Endothelial cell of umbilical vein (primary cell): Measurements from ENCODE around the gene ATP6V1B1. TPM values are rescaled to one million over a fixed set of nuclear protein-coding genes. Genes with fewer than 3 reads are reported as not detected.

Experiments
- BruUV-seq: library from RNA; stranded (reverse); fragments of 400-500 nt; replicated peaks from 2 replicates; lab custom pipeline; 2021; lab: Mats Ljungman, UMichigan
- CTCF ChIA-PET: fragments of 300-600, 350-600 bp; sonication (Branson Sonifier 250); formaldehyde crosslinking; loops from one replicate; lab custom pipeline; 2021; ENCODE audit warnings: antibody characterized with exemption, inconsistent platforms; lab: Charles Lee
- POLR2A ChIA-PET: fragments of 300-600, 350-600 bp; sonication (Branson Sonifier 250); formaldehyde crosslinking; loops from one replicate; lab custom pipeline; 2021; ENCODE audit warnings: antibody characterized with exemption, inconsistent platforms; lab: Charles Lee
- DNase-seq: peaks from one replicate; pipeline ENCODE4 v3.0.0-alpha.2; 2011; ENCODE audit warnings: low read depth, low spot score
- FAIRE-seq: peaks from 2 replicates; lab custom pipeline; 2011; peaks lifted over from hg19 to GRCh38; lab: Jason Lieb, UNC
- H2AFZ ChIP-seq: 2 replicates; pipeline ENCODE4 v1.6.0; 2012; ENCODE audit warnings: low read depth, low read length, control low read depth, inconsistent platforms
- H3K27ac ChIP-seq: 2 replicates; pipeline ENCODE4 v1.5.1; 2011; ENCODE audit warnings: low read depth, mild to moderate bottlenecking, control low read depth, low read length, moderate library complexity; ENCODE audit not compliant: insufficient read depth
- H3K27me3 ChIP-seq, 2 experiments: 2 replicates each; pipeline versions ENCODE4 v1.6.0 to v1.6.1; 2011; ENCODE audit warnings: low read length in 2 of 2, mixed read lengths in 1 of 2; ENCODE audit not compliant: control insufficient read depth in 2 of 2, insufficient read depth in 2 of 2
- H3K36me3 ChIP-seq, 2 experiments: 2 replicates in 1 of 2; 3 replicates in 1 of 2; pipeline ENCODE4 v1.5.1; 2011; ENCODE audit warnings: low read length in 2 of 2, mild to moderate bottlenecking in 1 of 2, moderate library complexity in 1 of 2; ENCODE audit not compliant: control insufficient read depth in 2 of 2, insufficient read depth in 2 of 2; ENCODE audit errors: extremely low read depth in 1 of 2
- H3K4me1 ChIP-seq: 3 replicates; pipeline ENCODE4 v1.5.1; 2011; ENCODE audit warnings: mild to moderate bottlenecking, low read length; ENCODE audit not compliant: control insufficient read depth, insufficient read depth; ENCODE audit errors: extremely low read depth
- H3K4me2 ChIP-seq: 2 replicates; pipeline ENCODE4 v1.6.1; 2011; ENCODE audit warnings: low read length, control low read depth, mixed read lengths; ENCODE audit not compliant: insufficient read depth
- H3K4me3 ChIP-seq, 3 experiments: fragments of 200-600 bp in 1 of 3; sonication (generic), shearing (Covaris generic) in 1 of 3; replicated peaks in 1 of 3; 2 replicates each; pipeline ENCODE4 v1.5.1; 2011 to 2016; ENCODE audit warnings: control low read depth in 3 of 3, low read length in 3 of 3, mild to moderate bottlenecking in 2 of 3, inconsistent platforms in 1 of 3, low read depth in 1 of 3, moderate library complexity in 1 of 3; ENCODE audit not compliant: insufficient read depth in 1 of 3
- H3K79me2 ChIP-seq: 2 replicates; pipeline ENCODE4 v1.6.0; 2012; ENCODE audit warnings: low read length, inconsistent platforms; ENCODE audit not compliant: control insufficient read depth, insufficient read depth
- H3K9ac ChIP-seq: replicated peaks from 2 replicates; pipeline ENCODE3; 2011; ENCODE audit warnings: low read length, control low read depth; ENCODE audit not compliant: insufficient read depth; ENCODE audit errors: extremely low read depth
- H3K9me1 ChIP-seq: replicated peaks from 3 replicates; pipeline ENCODE4 v1.6.0; 2011; ENCODE audit warnings: mild to moderate bottlenecking, low read length; ENCODE audit not compliant: control insufficient read depth, insufficient read depth; ENCODE audit errors: extremely low read depth
- H3K9me3 ChIP-seq: replicated peaks from 2 replicates; pipeline ENCODE4 v1.5.1; 2012; ENCODE audit warnings: low read length, inconsistent platforms; ENCODE audit not compliant: control insufficient read depth, insufficient read depth
- H4K20me1 ChIP-seq: replicated peaks from 2 replicates; pipeline ENCODE3; 2011; ENCODE audit warnings: mild to moderate bottlenecking, low read length; ENCODE audit not compliant: control insufficient read depth, insufficient read depth; ENCODE audit errors: extremely low read depth
- FOS ChIP-seq: IDR thresholded peaks from 2 replicates; pipeline ENCODE4 v1.6.1; 2011; ENCODE audit warnings: mild to moderate bottlenecking, low read length, moderate library complexity, borderline replicate concordance; ENCODE audit not compliant: insufficient read depth
- JUN ChIP-seq: IDR thresholded peaks from 2 replicates; pipeline ENCODE4 v1.6.1; 2011; ENCODE audit warnings: borderline replicate concordance, low read depth; ENCODE audit not compliant: insufficient read length, insufficient read depth
- MYC ChIP-seq: IDR thresholded peaks from one replicate; pipeline ENCODE4 v1.6.1; 2011; ENCODE audit warnings: mild to moderate bottlenecking, low read depth, low read length
- POLR2A ChIP-seq: IDR thresholded peaks from 2 replicates; pipeline ENCODE4 v1.6.1; 2012; ENCODE audit warnings: low read depth, mild to moderate bottlenecking, control low read depth, low read length
- POLR2AphosphoS5 ChIP-seq: IDR thresholded peaks from 2 replicates; pipeline ENCODE4 v1.6.1; 2012; ENCODE audit warnings: low read depth, mild to moderate bottlenecking, control low read depth, low read length, moderate library complexity; ENCODE audit not compliant: insufficient read depth
- dilution Hi-C: fragments of 300-500 bp; cut with MboI; formaldehyde crosslinking; loops from one replicate; pipeline ENCODE4 v1.15.0; 2019; ENCODE audit warnings: low sequenced_read_pairs; ENCODE audit not compliant: extremely low pct_ligation_motif_present
- intact Hi-C: fragments of 100-400 bp; cut with micrococcal nuclease; formaldehyde crosslinking; loops from one replicate; pipeline ENCODE4 v1.10.0; 2022
- polyA plus RNA-seq, 4 experiments: library from polyadenylated mRNA; depleted of rRNA in 3 of 4; stranded (reverse) in 3 of 4; unstranded in 1 of 4; fragments of >200 nt; gene quantifications; 2 replicates each; pipeline versions ENCODE4 v1.2.1 to v1.2.3, GENCODE V29; 2011 to 2012; ENCODE audit warnings: missing spikeins in 1 of 4
- total RNA-seq: library from RNA; stranded (reverse); gene quantifications from 2 replicates; pipeline ENCODE4 v1.2.3, GENCODE V29; 2021

ATP6V1B1 gene
- total and polyA plus RNA-seq, 2 donors (not counting 3 experiments of a cell fraction or from before 2014, with no cell fraction given): 0.77 TPM; not detected in 1

DNA sequence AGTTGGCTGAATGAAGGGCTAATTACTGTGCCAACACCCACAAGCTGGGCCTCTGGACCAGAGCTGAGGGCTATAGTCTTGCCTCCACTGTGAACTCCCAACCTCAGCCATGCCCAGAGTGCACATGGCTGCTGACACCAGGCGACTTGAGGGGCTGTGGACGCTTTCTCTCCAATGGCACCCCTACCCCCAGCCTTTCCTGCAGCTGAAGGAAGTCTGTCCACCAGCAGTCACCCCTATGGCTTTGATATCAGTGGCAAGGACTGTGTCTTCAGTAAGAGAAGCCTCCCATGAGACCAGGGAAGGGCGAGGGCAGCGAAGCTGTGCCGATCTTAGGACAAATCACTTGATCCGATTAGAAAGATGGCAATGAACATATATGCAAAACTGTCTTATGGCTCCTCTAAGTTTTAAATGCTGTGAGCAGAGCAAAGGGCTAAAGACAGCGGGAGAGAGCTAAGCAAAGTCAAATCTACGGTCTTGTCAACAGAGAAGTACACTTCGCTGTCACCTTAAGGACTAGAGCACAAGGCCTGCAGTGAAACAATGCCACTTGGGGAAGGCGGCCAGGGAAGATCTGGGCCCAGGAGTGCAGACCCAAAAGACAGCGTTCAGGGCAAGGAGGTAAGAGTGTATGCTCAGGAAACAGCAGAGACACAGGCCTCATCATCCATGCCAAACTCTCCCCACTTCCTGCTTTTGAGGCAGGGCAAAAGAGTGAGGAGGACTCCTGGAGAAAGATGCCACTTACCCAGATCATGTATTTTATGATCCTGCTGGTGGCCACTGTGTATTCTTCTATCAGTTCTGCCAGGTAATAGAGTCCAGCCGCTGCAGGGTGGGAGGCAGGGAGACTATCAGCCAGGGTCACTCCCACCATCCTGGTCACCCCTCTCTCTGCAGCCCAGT lies 57.5 kb downstream of the ATP6V1B1 start:
- dilution Hi-C loops (no loop called here), intact Hi-C loops (loop anchor here (5.0 kb wide), 1 partner anchor 139 kb away; the partner anchor contains the start of genes MCEE and MPHOSPH10)
- Histone ChIP-seq H3K36me3 (peaks cover 0 to 19% of the 10 kb centered on the region in 2 experiments), H3K27me3 (no peaks in the 10 kb centered on the region), H3K4me3 (peak overlapping the region in 1 of 3 experiments; percentile 75), H3K9ac (no peak overlapping the region), H3K9me3 (no peaks in the 10 kb centered on the region), H3K4me2 (peak overlapping the region; percentile 88), H4K20me1 (no peaks in the 10 kb centered on the region), H3K4me1 (peaks cover 20% of the 10 kb centered on the region), H2AFZ (no peak overlapping the region), H3K79me2 (peaks cover 19% of the 10 kb centered on the region), H3K9me1 (no peaks in the 10 kb centered on the region), H3K27ac (no peak overlapping the region)
- ChIA-PET POLR2A (no interaction called here), CTCF (interaction anchor here (0.6 to 2.6 kb wide), 5 partner anchors 8 to 28 kb away, joined by 3 to 16 read pairs (median 3); partner anchors contain the start of gene ANKRD53)
- TF ChIP-seq JUN (no peak), POLR2A (no peak), MYC (no peak), FOS (no peak), POLR2AphosphoS5 (no peak)
- BruUV-seq: no TSS peak
- DNase-seq (no peak), FAIRE-seq (no peak)
